Adipocyte (in vitro differentiated cells): ENCODE data around the gene PRKCB.
A peak's percentile ranks its signal among the peaks of the same experiment; 100 is the strongest.

Experiments used
- DNase-seq: peaks from one replicate; pipeline ENCODE4 v3.0.0-alpha.2; 2015; ENCODE audit warnings: low read depth
- H3K27me3 ChIP-seq: replicated peaks from 2 replicates; pipeline ENCODE4 v1.7.0; 2013; ENCODE audit warnings: mild to moderate bottlenecking, low read length, moderate library complexity; ENCODE audit not compliant: control insufficient read depth, insufficient read depth
- H3K36me3 ChIP-seq: 2 replicates; pipeline ENCODE4 v1.7.0; 2013; ENCODE audit warnings: low read length, mild to moderate bottlenecking, moderate library complexity; ENCODE audit not compliant: control insufficient read depth, insufficient read depth, severe bottlenecking
- H3K4me1 ChIP-seq: 2 replicates; pipeline ENCODE4 v1.7.0; 2013; ENCODE audit warnings: mild to moderate bottlenecking, low read length, moderate library complexity; ENCODE audit not compliant: control insufficient read depth, insufficient read depth
- H3K4me3 ChIP-seq: 2 replicates; pipeline ENCODE4 v1.7.0; 2013; ENCODE audit warnings: mild to moderate bottlenecking, low read length, moderate library complexity
- H3K9ac ChIP-seq: 2 replicates; pipeline ENCODE4 v1.7.0; 2013; ENCODE audit warnings: mild to moderate bottlenecking, low read length, moderate library complexity
- H3K9me3 ChIP-seq: 2 replicates; pipeline ENCODE4 v1.7.0; 2013; ENCODE audit warnings: mild to moderate bottlenecking, low read length, moderate library complexity; ENCODE audit not compliant: control insufficient read depth

Gene PRKCB

DNA sequence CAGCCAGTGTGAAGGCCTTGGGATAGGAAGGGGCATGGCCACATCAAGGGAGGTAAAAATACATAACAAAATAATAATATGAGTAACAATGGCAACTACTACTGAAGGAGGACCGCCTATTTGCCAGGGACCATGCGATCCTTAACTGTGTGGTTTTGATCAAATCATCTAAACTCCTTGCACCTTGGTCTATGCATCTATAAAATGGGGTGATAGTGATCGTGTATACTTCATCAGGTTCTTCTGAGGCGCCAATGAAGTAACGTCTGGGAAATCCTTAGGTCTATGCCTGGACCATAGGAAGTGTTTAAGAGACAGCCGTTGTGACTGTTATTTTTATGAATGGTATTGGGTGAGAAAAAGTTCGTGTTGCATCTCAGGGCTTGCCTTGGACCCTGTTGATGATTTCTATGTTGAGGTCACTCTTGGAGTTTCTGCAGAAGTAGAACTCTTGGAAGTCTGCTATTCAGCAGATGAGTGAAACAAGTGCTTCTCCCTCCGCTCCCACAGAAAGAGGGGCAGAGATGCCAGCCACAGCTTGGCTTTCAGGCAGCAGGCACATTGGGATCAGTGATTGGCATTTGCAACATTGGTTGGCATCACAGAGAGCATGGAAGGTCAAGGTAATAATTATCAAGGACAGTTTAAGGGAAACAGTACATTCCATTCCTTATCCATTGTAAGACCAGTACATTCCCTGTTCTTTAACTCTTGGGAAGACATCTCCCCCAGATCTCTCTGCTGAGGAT is 63.1 kb downstream of the PRKCB start:
- Histone ChIP-seq H3K4me1 (no peaks in the 10 kb centered on the region), H3K9me3 (no peaks in the 10 kb centered on the region), H3K9ac (no peak overlapping the region), H3K36me3 (no peaks in the 10 kb centered on the region), H3K27me3 (peaks cover 7% of the 10 kb centered on the region), H3K4me3 (no peak overlapping the region)
- DNase-seq = no peak

GRCh38 chr16:23899869-23900268 is 64.1 kb downstream of the PRKCB start:
- peaks cover 7% of the 10 kb centered on the region for H3K27me3 ChIP-seq
- H3K4me1 ChIP-seq = no peaks in the 10 kb centered on the region
- no peak for DNase-seq
- no peaks in the 10 kb centered on the region for H3K36me3 ChIP-seq
- no peak overlapping the region for H3K9ac ChIP-seq
- no peak overlapping the region for H3K4me3 ChIP-seq
- no peaks in the 10 kb centered on the region for H3K9me3 ChIP-seq

DNA sequence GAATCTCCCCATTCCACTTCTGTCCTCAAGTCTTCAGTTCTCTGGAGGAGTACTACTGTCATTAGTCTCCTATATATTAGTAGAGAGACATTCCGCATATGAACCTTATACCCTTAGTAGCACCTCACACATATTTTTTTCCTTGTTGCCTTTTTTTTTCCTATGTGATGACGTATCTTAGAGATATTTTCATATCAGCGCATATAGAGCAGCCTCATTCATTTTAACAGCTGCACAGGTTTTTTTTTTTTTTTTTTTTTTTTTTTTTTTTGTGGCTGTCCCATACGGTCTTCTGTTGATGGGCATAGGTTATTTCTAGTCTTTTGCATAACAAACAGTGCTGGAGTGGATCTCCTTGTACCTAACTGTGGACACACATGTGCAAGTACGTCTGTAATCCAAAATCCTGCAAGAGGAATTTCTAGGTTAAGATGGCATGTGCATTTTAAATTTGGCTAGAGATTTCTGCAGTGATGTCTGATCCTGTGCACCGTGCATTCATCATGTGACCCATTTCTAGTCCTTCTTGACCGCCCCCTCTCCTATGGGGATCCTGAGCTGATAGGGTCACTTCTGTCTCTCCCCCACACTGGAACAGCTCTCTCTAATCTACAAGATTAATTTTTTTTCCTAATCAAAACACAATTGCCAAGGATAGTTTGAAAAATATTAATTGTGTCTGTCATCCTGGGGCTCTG is 64.8 kb downstream of the PRKCB start:
- H3K27me3 ChIP-seq = peaks cover 7% of the 10 kb centered on the region
- H3K36me3 ChIP-seq = no peaks in the 10 kb centered on the region
- H3K4me3 ChIP-seq = no peak overlapping the region
- no peaks in the 10 kb centered on the region for H3K4me1 ChIP-seq
- no peaks in the 10 kb centered on the region for H3K9me3 ChIP-seq
- no peak overlapping the region for H3K9ac ChIP-seq
- no peak for DNase-seq

DNA sequence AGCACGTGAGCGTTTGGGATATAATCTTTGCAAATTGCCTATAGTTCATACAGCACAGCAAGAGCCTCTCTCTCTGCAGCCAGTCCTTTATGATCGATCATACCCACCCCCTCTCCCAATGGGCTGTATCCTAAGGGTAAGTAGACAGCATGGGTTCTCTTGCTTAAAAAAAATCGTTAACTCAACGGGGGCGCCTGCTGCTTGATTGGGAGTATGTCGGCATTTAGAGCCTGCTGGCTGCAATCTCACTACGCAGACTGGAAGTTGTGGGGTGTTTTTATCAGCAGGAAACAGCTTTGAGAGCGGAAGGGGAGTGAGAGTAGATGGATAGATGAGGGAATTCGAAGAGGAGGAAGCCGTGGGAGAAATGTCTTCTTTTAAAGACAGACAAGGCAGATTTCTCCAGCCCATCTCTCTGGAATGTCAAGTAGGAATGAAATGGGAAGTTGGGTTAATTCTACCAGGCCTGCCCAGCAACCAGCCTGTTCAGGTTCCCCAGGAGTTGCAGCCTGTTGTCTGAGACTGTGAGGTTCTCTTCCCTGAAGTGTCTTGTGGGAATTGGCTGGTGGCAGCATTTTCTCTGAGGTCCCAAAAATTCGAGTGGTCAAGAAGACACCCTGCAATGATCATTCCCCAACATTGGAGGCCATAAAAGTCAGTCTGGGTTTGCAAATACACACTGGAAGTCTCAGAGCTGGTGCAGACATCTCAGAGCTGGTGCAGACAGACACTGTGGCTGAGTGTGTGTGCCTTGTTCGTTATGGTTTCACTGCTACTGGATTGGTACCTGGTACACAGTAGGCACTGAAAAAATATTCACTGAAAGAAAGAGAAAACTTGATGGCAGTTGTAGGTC is 65.6 kb downstream of the PRKCB start:
- H3K27me3 ChIP-seq = peaks cover 7% of the 10 kb centered on the region
- H3K9ac ChIP-seq = no peak overlapping the region
- H3K4me3 ChIP-seq = no peak overlapping the region
- no peaks in the 10 kb centered on the region for H3K4me1 ChIP-seq
- H3K9me3 ChIP-seq = no peaks in the 10 kb centered on the region
- H3K36me3 ChIP-seq = no peaks in the 10 kb centered on the region
- DNase-seq = no peak

- no peaks in the 10 kb centered on the region for H3K9me3 ChIP-seq
- H3K4me3 ChIP-seq = no peak overlapping the region
- DNase-seq = no peak
- H3K27me3 ChIP-seq = peaks cover 7% of the 10 kb centered on the region
- H3K9ac ChIP-seq = no peak overlapping the region
- H3K4me1 ChIP-seq = no peaks in the 10 kb centered on the region
- H3K36me3 ChIP-seq = no peaks in the 10 kb centered on the region
Observed at GRCh38 chr16:23902034-23902747, 66.4 kb downstream of the PRKCB start.

GRCh38 chr16:23902748-23903414 is 67.1 kb downstream of the PRKCB start:
- Histone ChIP-seq H3K36me3 (no peaks in the 10 kb centered on the region), H3K27me3 (peaks cover 7% of the 10 kb centered on the region), H3K9me3 (no peaks in the 10 kb centered on the region), H3K4me1 (no peaks in the 10 kb centered on the region), H3K4me3 (no peak overlapping the region), H3K9ac (no peak overlapping the region)
- no peak for DNase-seq

- H3K27me3 ChIP-seq = peaks cover 7% of the 10 kb centered on the region
- H3K9me3 ChIP-seq = no peaks in the 10 kb centered on the region
- no peaks in the 10 kb centered on the region for H3K4me1 ChIP-seq
- no peak overlapping the region for H3K9ac ChIP-seq
- H3K36me3 ChIP-seq = no peaks in the 10 kb centered on the region
- H3K4me3 ChIP-seq = no peak overlapping the region
- peak; percentile 87 for DNase-seq
Observed at GRCh38 chr16:23905027-23905426, 69.2 kb downstream of the PRKCB start.

- H3K9me3 ChIP-seq = no peaks in the 10 kb centered on the region
- H3K4me3 ChIP-seq = no peak overlapping the region
- no peaks in the 10 kb centered on the region for H3K36me3 ChIP-seq
- no peaks in the 10 kb centered on the region for H3K4me1 ChIP-seq
- H3K9ac ChIP-seq = no peak overlapping the region
- no peak for DNase-seq
- no peaks in the 10 kb centered on the region for H3K27me3 ChIP-seq
Observed at GRCh38 chr16:23907457-23907902, 71.7 kb downstream of the PRKCB start.

GRCh38 chr16:23907903-23908302 is 72.1 kb downstream of the PRKCB start:
- H3K9ac ChIP-seq = no peak overlapping the region
- DNase-seq = no peak
- H3K36me3 ChIP-seq = no peaks in the 10 kb centered on the region
- no peaks in the 10 kb centered on the region for H3K4me1 ChIP-seq
- no peaks in the 10 kb centered on the region for H3K27me3 ChIP-seq
- H3K9me3 ChIP-seq = no peaks in the 10 kb centered on the region
- H3K4me3 ChIP-seq = no peak overlapping the region

DNA sequence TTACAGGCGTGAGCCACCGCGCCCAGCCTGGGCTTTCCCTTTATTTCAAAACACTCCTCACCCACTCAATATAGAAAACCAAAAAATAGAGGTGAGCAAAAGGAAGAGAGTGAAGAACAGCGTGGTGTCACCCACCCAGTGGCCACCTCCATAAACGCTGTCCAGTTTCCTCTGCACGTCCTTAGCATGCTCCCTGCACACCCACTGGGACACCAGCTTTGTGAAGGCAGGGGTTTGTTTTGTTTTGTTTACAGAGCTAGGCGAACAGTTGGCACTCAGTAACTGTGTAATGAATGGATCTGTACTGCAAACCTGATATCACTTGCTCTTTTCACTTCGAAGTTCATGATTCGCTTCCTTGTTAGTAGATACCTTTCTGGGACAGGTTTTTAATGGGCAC is 73.0 kb downstream of the PRKCB start:
- Histone ChIP-seq H3K9ac (no peak overlapping the region), H3K9me3 (no peaks in the 10 kb centered on the region), H3K27me3 (no peaks in the 10 kb centered on the region), H3K4me1 (no peaks in the 10 kb centered on the region), H3K4me3 (no peak overlapping the region), H3K36me3 (no peaks in the 10 kb centered on the region)
- no peak for DNase-seq
